T-helper 1 cell treated with Interleukin-12 subunit alpha and Interleukin-12 subunit beta and Interleukin-4 antibody, amounts not matched to agents 30 μg/mL and 1 μg/mL, for 36 hours (primary cell): ENCODE data around the gene CRLF1.
A peak's percentile ranks its signal among the peaks of the same experiment; 100 is the strongest.

Source experiments
- H3K27ac Mint-ChIP-seq: one replicate; pipeline ENCODE4 v1.8.0; 2021; ENCODE audit warnings: mild to moderate bottlenecking, mixed read lengths
- H3K27me3 Mint-ChIP-seq: one replicate; pipeline ENCODE4 v1.8.0; 2021; ENCODE audit warnings: low read depth, mixed read lengths
- H3K36me3 Mint-ChIP-seq: one replicate; pipeline ENCODE4 v1.8.0; 2021; ENCODE audit warnings: low read depth, mixed read lengths
- H3K4me1 Mint-ChIP-seq: one replicate; pipeline ENCODE4 v1.8.0; 2021; ENCODE audit warnings: low read depth, mixed read lengths
- H3K4me3 Mint-ChIP-seq: one replicate; pipeline ENCODE4 v1.8.0; 2021; ENCODE audit warnings: mild to moderate bottlenecking, moderate library complexity, mixed read lengths
- H3K9me3 Mint-ChIP-seq: one replicate; pipeline ENCODE4 v1.8.0; 2021; ENCODE audit warnings: mixed read lengths

Gene CRLF1

DNA sequence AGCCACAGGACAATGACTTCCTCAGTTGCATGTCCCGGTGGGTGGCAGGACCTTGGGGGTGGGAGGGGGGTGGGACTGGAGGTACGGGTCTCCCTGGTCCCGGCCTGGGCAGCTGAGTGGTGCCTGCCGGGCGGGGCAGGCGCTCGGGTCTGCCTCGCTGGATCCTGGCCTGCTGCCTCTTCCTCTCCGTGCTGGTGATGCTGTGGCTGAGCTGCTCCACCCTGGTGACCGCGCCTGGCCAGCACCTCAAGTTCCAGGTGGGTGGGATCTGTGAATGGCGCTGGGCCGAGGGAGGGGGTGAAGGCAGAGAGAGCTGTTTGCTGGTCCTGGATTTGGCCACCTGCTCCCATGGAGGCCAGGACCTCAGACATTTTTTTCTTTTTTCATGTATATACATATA lies 11.6 kb upstream of the CRLF1 start:
- peaks cover 41% of the 10 kb centered on the region for H3K27me3 Mint-ChIP-seq
- peaks cover 3% of the 10 kb centered on the region for H3K4me1 Mint-ChIP-seq
- H3K27ac Mint-ChIP-seq: no peak overlapping the region
- H3K9me3 Mint-ChIP-seq: no peaks in the 10 kb centered on the region
- H3K4me3 Mint-ChIP-seq: no peak overlapping the region
- no peaks in the 10 kb centered on the region for H3K36me3 Mint-ChIP-seq

DNA sequence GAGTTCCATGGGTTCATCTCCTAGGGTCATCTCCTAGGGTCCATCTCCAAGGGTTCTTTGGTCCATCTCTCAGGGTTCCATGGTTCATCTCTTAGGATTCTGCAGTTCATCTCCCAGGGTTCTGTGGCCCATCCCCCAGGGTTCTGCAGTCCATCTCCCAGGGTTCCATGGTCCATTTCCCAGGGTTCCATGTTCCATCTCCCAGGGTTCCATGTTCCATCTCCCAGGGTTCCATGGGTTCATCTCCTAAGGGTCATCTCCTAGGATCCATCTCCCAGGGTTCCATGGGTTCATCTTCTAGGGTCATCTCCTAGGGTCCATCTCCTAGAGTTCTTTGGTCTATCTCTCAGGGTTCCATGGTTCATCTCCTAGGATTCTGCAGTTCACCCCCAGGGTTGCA lies 11.0 kb upstream of the CRLF1 start:
- Mint-ChIP-seq H3K27ac (no peak overlapping the region), H3K4me3 (no peak overlapping the region), H3K4me1 (peaks cover 5% of the 10 kb centered on the region), H3K36me3 (no peaks in the 10 kb centered on the region), H3K9me3 (no peaks in the 10 kb centered on the region), H3K27me3 (peaks cover 44% of the 10 kb centered on the region)

DNA sequence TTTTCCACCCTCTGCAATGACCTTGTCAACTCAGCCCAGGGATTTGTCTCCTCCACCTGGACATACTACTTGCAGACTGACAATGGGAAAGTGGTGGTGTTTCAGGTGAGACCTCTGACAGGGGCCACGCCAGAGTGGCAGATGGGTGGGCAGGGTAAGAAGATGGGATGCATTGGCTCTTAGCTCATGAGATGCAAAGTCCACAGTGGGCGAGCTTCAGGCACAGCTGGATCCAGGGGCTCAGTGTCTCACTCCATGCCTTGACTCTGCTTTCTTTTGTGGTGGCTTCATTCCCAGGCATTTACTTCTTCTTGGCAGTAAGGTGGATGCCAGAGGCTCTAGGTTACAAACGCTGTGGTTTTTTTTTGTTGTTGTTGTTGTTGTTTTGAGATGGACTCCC lies 9.4 kb upstream of the CRLF1 start:
- Mint-ChIP-seq H3K9me3 (no peaks in the 10 kb centered on the region), H3K36me3 (no peaks in the 10 kb centered on the region), H3K27ac (no peak overlapping the region), H3K4me3 (no peak overlapping the region), H3K4me1 (peaks cover 11% of the 10 kb centered on the region), H3K27me3 (peaks cover 55% of the 10 kb centered on the region)

DNA sequence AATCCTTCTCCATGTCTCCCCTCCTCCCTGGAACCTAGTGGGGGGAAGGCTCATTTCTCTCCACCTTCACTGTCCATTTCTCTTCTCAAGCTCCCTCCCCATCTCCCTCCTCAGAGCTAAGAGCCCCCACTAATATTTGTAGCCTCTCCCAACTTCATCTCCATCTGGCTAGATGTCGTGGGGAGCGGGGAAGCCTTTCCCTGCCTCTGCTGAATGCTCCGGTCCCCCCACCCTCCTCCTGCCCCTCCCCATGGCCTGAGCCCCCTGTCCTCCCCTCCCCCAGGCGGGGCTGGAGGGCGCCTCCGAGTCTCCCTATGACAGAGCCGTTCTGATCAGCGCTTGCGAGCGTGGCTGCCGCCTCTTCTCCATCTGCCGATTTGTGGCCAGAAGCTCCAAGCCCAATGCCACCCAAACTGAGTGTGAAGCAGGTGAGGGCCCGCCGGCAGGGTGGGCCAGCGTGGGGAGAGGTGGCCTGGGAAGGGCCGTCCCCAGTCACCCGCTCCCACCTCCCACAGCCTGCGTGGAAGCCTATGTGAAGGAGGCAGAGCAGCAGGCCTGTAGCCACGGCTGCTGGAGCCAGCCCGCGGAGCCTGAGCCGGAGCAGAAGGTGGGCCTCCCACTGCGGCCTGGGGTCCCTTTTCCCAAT lies 7.1 kb upstream of the CRLF1 start:
- no peaks in the 10 kb centered on the region for H3K9me3 Mint-ChIP-seq
- peaks cover 75% of the 10 kb centered on the region for H3K27me3 Mint-ChIP-seq
- no peak overlapping the region for H3K27ac Mint-ChIP-seq
- H3K4me1 Mint-ChIP-seq: peaks cover 13% of the 10 kb centered on the region
- peak overlapping the region; percentile 59 for H3K4me3 Mint-ChIP-seq
- H3K36me3 Mint-ChIP-seq: no peaks in the 10 kb centered on the region

DNA sequence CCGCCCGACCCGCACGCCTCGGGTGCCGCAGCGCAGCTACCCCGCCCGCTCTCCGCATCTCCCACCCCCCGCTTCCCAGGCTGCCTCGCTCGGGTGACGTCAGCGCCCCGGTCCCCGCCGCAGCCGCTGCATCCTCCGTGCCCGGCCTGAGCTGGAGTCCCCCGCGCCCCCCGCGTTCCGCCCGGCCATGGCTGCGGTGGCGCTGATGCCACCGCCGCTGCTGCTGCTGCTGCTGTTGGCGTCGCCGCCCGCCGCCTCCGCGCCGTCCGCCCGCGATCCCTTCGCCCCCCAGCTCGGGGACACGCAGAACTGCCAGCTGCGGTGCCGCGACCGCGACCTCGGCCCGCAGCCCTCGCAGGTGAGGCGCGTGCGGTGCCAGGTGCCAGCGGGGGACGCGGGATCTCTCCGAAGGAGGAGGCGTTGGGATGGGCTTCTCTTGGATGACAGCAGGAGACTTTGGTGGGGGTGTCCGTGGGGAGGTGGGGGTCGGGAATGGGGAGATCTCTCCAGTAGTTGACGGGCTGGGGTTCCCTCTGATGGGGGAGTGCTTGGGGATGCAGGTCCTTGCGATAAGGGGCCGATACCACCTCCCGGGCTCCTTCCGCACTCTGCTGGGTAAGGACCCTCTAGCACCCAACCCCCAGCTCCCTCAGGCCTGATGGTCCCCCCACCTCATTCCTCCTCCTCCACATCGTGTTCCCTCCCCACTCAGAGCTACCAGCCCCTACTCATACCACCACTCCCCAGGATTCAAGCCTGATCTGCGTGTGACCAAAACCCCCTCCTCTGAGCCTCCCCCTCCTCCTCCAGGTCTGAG lies 6.4 kb upstream of the CRLF1 start, which contains the start of gene TMEM59L:
TSS of gene TMEM59L (plus strand) at position 99 of the 817 bp plus-strand sequence. CDS start at position 188, 89 bp downstream.
- peak within 1 kb of the TSS; percentile 73 for H3K4me3 Mint-ChIP-seq
- no peaks in the 10 kb centered on the region for H3K9me3 Mint-ChIP-seq
- peaks cover 82% of the 10 kb centered on the region for H3K27me3 Mint-ChIP-seq
- peaks cover 13% of the 10 kb centered on the region for H3K4me1 Mint-ChIP-seq
- no peaks in the 10 kb centered on the region for H3K36me3 Mint-ChIP-seq
- no peak within 1 kb of the TSS for H3K27ac Mint-ChIP-seq

DNA sequence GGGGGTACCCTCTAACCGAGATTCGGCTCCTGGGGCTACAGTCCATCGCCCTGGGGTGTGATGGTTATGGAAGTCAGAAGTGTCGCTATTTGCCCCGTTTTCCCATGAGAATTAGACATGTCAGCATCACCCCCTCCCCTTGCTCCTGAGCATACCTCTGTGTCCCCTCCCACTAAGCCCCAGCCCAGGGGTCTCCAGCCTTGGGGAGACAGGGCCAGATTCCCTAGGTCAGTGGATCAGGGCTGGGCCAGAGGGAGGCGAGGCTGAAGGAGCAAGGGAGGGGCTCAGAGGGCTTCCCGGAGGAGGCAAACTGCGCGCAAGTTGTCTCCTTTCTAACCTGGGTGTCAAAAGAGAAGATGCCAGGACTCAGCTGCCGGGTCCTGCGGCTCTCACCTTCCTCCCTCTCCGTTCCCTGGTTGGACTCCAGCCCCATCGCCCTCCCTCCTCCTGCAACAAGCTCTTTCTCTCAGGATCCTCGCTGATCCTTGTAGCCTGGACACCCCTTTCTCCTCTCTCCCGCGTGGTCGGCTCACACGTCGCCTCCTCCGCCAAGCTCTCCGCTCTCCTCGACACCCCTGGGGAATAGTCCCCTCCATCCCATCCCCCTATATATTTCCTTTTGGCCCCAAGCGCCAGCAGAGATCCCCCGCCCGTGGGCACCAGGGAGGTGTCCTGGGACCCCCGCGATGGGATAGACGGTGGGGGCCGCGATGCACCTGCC lies 5.6 kb upstream of the CRLF1 start:
- Mint-ChIP-seq H3K9me3 (no peaks in the 10 kb centered on the region), H3K27me3 (peaks cover 82% of the 10 kb centered on the region), H3K36me3 (no peaks in the 10 kb centered on the region), H3K27ac (no peak overlapping the region), H3K4me1 (peaks cover 13% of the 10 kb centered on the region), H3K4me3 (peak overlapping the region; percentile 73)

DNA sequence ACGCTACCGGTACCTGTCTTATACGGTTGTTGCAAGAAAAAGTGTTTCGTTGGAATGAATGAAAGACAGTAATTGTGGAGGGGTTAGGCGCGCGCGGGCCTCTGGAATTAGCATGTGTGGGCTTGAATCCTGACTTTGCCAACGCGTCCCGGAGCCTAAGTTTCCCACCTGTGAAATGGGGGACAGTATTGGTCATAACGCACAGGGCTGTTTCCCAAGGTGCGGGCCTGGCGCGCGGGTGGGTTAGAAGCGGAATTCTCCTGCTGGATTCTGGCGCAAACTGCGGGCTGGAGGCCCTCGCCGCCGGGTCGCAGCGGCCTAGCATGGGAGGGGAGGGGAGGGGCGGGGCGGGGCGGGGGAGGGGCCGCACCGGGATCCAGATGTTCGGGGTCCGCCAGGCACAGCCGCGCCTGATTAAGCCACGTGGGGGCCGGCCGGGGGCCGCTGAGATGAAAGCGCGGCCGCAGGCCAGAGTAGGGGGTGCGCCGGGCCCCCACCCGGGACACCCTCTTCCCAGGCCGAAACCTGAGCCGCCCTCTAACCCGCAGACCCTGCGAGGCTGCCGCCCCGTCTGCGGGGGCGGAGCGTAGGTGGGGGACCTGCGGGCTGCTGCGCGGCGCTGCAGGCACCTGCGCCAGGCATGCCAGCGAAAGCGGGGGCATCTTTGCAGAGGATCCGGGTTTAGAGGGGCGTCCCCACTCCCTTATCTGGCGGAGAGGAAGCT lies 4.9 kb upstream of the CRLF1 start:
- H3K4me1 Mint-ChIP-seq: peaks cover 13% of the 10 kb centered on the region
- no peaks in the 10 kb centered on the region for H3K36me3 Mint-ChIP-seq
- H3K9me3 Mint-ChIP-seq: no peaks in the 10 kb centered on the region
- H3K27ac Mint-ChIP-seq: no peak overlapping the region
- peaks cover 84% of the 10 kb centered on the region for H3K27me3 Mint-ChIP-seq
- H3K4me3 Mint-ChIP-seq: peak overlapping the region; percentile 13

DNA sequence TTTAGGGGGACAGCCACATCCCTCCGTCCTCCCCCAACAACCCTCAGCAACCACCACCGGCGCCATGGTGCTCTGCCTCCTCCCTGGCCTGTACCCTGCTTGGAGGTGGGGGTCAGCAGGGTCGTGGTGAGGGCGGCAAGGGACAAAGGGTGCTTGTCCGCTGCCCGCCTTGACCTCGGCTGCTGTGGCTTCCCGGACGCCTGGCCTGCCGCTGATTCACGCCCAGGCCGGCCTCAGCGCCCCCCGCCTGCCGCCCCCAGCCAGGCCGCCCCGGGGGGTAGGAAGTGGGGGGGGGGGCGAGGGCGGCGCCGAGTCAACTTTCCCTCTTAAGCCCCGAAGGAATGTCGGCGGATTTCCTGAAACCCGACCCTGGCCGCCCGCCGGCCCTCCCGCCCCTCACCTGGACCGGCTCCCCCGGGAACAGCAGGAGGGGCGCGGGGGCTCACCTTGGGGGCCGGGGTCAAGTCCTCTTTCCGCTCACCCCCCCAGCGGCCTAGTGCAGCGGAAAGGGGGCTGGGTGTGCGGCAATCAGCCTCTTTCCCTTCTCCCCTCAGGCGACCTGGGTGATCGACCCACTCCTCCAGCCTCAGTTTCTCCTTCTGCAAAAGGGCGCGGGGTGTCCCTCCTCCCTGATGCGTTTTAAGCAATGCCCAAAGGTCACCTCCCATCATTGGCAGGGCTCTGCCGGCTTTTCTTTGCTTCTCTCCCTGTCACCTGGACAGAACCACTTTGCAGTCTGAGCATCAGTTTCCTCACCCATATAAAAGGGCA lies 4.1 kb upstream of the CRLF1 start:
- Mint-ChIP-seq H3K4me3 (no peak overlapping the region), H3K36me3 (no peaks in the 10 kb centered on the region), H3K4me1 (peaks cover 13% of the 10 kb centered on the region), H3K27me3 (peaks cover 79% of the 10 kb centered on the region), H3K27ac (no peak overlapping the region), H3K9me3 (no peaks in the 10 kb centered on the region)

DNA sequence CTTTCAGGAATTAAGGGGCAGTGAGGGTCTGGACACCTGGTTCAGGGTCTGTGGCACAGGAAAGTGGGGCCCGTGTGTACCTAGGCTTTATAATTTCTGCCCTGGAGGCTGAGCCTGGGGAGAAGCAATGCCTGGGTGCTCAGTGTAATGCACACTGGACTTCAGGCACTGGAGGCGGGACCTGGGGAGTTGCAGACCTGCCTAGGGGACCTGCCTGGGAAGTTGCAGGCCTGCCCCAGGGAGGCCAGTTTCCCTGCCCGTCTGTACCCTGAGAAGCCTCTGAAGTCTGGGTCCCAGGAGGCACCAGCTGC lies 3.6 kb upstream of the CRLF1 start:
- no peak overlapping the region for H3K27ac Mint-ChIP-seq
- H3K36me3 Mint-ChIP-seq: no peaks in the 10 kb centered on the region

DNA sequence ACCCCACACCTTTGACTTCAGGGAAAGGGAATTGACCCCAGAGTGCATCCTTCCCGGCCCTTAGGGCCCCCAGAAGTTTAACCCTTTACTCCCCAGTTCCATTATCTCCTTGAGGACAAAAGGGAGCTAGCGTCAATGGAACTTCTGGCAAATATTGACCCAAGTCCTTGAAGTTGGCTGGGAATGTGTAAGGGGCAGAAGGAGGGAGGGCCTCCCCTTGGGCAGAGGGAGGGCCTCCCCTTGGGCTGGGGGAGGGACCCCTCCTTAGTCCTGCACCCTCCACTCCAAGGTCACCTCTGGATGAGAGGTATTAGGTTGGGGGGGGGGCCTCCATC lies 3.1 kb upstream of the CRLF1 start:
- Mint-ChIP-seq H3K36me3 (no peaks in the 10 kb centered on the region), H3K4me1 (peaks cover 13% of the 10 kb centered on the region), H3K4me3 (no peak overlapping the region), H3K9me3 (no peaks in the 10 kb centered on the region), H3K27ac (no peak overlapping the region), H3K27me3 (peaks cover 78% of the 10 kb centered on the region)

More for the DNA sequence above, 3.6 kb upstream of the CRLF1 start:
- no peaks in the 10 kb centered on the region for H3K9me3 Mint-ChIP-seq
- peaks cover 78% of the 10 kb centered on the region for H3K27me3 Mint-ChIP-seq
- H3K4me1 Mint-ChIP-seq: peaks cover 13% of the 10 kb centered on the region
- no peak overlapping the region for H3K4me3 Mint-ChIP-seq

DNA sequence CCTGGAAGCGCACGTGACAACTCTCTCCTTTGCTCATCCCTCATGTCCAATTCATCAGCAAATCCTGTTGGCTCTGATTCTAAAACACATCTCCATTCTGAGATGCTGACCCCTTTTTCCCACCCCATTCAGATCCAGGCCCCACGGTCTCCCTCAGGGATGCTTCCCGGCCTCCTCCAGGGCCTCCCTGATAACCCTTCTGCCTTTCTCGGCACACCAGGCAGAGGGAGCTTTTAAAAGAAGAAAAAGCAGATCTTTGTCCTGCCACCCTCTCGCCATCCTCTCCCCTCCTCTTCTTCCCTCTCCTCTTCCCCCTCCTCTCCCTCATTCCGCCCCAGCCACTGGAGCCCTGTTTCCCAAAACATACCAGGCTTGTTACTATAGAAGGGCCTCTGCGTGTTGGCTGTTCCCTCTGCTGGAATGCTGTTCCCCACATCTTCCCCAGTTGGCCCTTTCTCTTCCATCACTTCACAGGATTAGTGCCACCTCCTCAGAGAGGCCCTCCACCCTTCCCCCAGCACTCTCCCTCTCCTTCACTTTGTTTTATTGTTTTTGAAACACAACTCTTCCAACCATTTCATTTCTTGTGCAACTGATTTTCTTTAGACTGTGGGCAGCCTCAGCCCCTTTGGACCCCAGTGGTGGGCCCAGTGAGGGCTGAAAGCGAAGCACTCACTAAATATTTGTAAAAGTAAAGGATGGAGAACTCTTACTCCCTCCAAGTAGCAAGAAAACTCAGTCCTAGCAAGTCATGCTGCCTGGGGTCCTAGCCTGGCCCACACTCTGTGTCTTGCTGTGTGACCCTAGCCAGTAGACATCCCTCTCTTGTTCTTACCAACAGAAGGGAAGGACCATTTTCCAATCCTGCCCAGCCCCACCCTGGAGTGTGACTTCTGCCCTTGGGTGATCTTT lies 2.5 kb upstream of the CRLF1 start:
- Mint-ChIP-seq H3K27me3 (peaks cover 77% of the 10 kb centered on the region), H3K27ac (no peak overlapping the region), H3K36me3 (no peaks in the 10 kb centered on the region), H3K4me1 (peaks cover 13% of the 10 kb centered on the region), H3K4me3 (no peak overlapping the region), H3K9me3 (no peaks in the 10 kb centered on the region)

DNA sequence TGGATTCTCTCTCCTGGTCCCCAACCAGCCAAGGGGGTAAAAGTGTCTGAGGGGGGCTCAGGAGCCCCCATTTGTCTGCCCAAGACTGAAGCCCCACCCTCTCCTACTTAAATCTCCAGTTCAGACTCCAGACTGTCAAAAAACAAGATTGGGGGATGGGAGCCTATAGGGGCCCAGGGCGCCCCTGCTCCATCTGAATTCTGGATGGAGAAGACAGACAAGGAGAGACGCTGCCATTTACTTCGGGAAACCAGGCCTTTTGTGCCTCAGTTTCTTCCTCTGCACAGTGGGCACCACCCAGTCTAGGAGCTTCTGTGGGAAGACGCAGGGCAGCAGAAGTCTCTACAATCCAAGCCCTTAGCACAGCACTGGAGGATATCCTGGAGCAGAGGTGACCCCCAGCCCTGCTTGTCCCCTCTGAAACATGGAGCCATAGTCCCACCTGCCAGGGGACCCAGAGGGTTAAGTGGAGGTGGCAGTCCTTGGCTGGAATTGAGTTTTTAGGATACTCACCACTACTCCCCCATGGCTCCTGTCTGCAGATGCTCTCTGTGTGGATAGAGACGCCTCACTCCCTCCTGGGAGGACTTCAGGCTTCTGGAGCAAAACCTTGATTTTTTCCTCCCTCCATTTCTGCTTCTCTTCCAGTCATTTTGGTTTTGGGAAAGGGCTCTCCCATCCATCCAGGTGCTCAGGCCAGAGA lies 1.7 kb upstream of the CRLF1 start:
- peaks cover 10% of the 10 kb centered on the region for H3K4me1 Mint-ChIP-seq
- H3K36me3 Mint-ChIP-seq: no peaks in the 10 kb centered on the region
- H3K4me3 Mint-ChIP-seq: no peak overlapping the region
- no peaks in the 10 kb centered on the region for H3K9me3 Mint-ChIP-seq
- H3K27ac Mint-ChIP-seq: no peak overlapping the region
- peaks cover 71% of the 10 kb centered on the region for H3K27me3 Mint-ChIP-seq
